Hypothalamus (tissue), 51 donors: Measurements from ENCODE around the gene MAJIN.
A peak's percentile ranks its signal among the peaks of the same experiment; 100 is the strongest.
"Not testable (repeated sequence)": the region's sequence is repeated elsewhere in the genome, so short reads cannot be mapped to it uniquely, and the experiment has no call there.

Source experiments
- DNase-seq, 51 donors: peaks; one replicate each; lab custom pipeline; 2025; lab: John Stamatoyannopoulos, UW

Gene MAJIN, protein sequence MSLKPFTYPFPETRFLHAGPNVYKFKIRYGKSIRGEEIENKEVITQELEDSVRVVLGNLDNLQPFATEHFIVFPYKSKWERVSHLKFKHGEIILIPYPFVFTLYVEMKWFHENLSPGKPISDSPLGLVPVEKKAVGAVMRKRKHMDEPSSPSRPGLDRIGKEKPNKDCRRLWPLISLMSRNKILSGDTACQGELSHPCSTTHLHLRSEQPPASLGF

DNA sequence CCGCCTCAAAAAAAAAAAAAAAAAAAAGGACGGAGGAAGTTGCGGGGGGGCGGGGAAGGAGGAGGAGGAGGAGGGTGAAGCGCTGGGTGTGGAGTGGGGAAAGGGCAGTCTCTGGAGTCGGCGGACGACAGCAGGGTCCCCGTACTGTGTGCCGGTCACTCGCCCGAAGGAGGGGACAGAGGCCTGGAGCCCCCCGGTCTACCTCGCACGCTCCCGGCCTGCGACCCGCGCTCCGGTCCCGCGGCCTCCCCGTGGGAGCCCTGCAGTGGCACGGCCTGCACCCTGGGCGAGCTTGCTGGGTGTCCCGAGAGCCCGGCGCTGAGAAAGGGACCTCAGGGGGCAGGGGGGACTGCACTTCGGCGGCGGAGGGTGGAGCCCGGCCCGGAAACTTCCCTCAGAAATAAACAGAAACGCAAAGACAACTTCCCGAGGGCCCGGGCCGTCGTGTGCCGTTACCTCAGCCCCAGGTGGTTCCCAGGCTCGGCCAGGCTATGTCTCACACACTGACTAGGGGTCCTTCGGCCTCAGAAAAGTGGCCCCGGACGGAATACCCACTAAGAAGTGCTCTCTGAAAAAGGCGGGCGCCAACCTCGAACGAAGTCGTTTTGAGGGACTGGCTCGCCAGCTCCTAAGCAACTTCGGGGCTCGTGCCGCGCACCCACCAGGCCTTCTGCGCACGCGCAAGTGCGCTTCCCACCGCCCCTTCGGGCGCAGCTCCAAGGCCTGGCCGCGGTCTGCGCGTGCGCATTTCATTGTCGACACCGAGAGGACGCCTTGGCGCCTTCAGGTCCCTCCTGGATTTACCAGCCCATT is at the start of gene MAJIN:
TSS of gene MAJIN (minus strand) at position 688 of the 813 bp plus-strand sequence. CDS start 12,703 bp downstream, outside the sequence.
- peak in 45 of 51 donors; percentile 10 to 76 (median 44) for DNase-seq

DNA sequence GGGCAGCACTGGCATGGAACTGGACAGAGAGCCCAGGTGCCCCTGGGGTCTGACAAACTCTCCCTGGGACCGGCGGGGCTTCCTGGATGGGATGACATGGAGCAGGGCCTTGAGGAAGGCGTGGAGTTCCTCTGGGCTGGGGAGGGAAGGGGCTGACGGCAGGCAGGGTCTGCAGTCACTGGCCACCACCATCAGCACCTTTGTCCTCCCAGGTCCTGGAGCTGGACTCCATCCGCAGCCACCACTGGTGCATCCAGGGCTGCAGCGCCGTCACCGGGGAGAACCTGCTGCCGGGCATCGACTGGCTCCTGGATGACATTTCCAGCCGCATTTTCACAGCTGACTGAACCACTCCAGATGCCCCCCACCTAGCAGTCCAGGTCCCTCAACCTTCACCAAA is 49.6 kb upstream of the MAJIN start:
- no peak for DNase-seq

DNA sequence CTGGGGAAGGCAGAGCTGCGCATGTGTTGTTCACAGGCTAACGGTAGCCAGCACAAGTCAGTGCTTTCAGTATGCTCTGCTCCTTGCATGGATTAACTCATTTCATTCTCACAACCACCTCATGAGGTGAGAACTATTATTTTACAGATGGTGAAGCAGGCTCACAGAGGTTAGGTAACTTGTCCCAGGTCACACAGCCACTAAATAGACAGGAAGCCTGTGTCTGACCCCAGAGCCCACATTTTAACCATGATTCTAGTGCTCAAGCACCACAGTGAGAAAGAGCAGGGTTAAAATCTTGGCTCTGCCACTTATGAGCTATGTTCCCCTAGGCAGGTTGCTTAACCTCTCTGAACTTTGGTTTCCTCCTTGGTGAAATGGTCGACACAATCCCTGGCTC is 49.1 kb upstream of the MAJIN start:
- DNase-seq = no peak

DNA sequence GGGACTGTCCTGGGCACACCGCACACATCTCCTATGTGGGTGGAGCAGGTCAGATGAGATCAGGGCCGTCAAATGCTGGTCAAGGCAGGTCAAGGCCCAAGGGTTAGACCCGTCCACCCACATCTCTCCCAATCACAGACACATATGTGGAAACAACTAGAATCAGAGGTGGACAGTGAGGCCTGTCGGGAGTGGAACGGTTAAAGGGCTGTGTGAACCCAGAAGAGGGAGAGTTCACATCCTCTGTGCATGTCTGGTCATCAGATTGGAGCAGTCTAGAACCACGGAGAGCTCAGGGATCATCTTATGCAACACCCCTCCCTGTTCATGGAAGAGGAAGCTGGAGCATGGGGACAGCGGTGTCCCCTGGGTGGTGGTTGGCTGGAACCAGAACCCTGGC is 47.9 kb upstream of the MAJIN start:
- no peak for DNase-seq

DNA sequence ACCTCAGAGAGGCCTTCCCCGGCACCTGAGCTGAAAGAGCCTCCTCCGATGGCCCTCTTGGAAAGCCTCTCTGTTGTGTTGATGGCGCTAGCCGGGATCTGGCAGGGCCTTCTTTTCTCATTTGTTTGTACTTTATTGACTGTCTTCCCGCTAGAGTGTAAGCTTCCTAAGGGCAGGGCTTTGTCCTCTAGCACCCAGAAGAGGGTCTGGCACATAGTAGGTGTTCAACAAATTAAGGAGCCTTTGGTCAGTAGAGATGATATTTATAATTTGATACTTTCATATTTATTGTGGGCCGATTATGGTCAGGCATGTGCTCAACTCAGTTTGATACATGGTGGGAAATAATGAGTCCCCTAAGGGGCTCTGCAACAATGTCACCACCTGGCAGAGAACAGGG is 46.0 kb upstream of the MAJIN start:
- DNase-seq = no peak

DNA sequence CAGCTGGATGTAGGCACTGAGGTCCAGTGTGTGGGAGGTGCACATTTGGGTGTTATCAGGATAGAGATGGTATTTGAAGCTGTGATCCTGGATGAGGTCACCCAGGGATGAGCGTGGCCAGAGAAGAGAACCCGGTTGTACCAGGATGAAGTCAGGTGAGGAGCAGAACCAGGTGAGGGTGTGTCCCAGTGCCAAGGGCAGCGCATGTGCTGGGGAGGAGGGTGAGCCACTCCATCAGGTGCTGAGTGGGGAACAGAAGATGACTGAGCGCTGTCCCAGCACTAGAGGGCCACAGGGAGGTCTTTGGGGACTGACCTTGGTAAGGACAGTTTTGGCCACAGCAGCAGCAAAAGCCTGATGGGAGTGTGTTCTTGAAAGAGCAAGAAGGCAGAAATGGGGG is 44.8 kb upstream of the MAJIN start:
- DNase-seq = no peak

DNA sequence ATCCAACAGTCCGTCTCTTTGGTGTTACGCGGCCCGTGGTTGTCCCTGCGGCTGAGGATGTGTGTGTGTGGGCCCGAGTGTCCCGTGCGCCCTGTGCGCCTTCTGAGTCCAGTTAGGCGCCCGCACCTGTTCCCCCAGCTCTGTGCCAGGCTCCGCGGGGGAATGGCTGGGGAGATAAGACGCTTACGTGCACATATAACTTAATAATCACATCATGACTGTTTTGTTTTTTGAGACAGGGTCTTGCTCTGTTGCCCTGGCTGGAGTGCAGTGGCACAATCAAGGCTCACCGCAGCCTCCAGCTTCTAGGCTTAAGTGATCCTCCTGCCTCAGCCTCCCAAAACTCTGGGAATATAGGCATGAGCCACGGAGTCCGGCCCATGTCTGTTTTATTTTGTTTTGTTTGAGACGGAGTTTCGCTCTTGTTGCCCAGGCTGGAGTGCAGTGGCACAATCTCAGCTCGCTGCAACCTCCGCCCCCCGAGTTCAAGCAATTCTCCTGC is 42.9 kb upstream of the MAJIN start:
- DNase-seq = peak in 4 of 51 donors; percentile 13 to 47 (median 28)

DNA sequence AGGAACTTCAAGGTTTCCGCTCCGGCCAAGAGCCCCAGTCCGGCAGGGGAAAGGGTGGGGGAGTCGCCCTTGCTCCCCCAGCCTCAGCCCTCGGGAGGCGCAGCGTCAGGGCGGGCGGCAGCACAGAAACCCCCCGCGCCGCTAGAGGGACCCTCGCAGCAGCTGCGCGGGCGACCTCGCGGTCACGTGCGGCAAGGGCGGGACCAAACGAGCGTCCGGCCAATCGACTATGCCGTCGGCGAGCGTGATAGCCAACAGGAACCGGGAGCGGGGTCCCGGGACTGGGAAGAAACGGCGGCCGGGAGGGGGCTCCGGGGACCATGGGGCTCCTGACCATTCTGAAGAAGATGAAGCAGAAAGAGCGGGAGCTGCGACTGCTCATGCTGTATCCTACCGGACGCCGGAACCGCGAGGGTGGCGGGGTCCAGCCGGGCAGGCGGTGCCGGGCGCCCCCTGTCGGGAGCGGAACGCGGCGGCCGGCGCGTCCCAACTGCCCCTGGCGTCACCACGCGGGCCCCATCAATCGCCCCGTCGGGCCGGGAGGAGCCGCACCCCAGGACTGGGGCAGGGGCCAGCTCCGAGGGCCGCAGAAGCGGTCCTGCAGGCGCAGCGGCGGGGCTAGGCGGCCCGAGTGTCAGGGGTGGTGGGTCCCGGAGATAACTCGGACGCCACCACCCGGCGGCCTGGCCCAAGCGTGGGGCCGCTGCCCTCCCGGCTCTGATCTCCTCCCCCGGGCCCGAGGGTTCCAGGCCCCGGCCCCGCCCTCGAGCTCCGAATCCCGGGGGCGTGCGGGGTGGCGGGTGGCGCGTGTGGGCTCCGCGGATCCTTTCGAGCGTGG is 42.2 kb upstream of the MAJIN start, which contains the start of gene ARL2:
TSS of gene ARL2 (plus strand) at position 273 of the 838 bp plus-strand sequence. CDS start at position 321, 48 bp downstream.
- DNase-seq = peak; percentile 64 to 97 (median 89)

DNA sequence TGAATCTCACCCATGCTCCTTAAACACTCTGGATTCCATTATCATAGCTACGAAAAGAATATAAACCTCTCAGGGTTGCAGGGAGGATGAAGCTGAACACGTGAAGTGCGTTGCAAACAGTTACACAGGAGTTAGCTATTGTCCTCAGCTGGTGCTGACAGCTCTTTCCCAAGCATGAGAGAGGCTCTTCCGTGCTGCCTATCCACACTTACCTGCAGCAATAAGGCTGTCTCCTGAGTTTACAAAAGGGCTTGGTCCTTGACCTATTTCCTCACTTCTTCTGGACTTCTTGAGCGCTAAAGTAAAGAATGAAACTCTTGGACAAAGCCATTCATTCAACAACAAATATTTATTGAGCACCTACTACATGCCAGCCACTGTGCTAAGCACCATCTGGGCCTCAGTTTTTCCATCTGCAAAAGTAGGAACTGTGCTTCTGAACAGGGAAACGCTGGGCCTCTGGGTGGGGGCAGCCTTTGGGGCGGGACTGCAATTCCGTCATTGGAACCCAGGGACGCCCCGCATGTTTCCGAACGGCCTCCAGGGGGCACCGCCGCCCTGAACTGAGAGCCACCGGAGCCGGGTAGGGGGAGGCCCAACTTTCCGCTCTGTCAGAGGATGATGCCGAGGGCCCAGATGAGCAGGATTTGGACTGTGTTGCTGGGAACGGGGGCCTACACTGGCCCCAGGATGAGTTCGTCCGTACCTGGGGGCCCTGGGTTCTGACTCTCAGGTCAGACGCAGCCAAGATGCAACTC is 41.4 kb upstream of the MAJIN start:
- peak in 48 of 51 donors; percentile 56 to 95 (median 80) for DNase-seq

DNA sequence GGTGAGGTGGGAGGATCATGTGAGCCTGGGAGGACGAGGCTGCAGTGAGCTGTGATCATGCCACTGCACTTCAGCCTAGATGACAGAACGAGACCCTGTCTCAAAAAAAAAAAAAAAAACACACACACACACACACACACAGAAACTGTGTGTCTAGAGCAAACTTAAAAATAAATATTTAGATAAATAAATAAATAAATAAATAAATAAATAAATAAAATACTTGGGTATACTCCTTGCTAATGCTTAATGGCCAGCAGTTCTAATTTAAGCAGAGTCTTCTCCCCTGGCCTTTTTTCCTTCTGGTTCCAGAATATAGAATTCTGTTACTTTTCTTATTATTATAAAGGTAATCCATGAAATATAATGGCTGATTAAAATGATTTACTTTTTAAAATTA is 37.0 kb upstream of the MAJIN start:
- DNase-seq = no peak

DNA sequence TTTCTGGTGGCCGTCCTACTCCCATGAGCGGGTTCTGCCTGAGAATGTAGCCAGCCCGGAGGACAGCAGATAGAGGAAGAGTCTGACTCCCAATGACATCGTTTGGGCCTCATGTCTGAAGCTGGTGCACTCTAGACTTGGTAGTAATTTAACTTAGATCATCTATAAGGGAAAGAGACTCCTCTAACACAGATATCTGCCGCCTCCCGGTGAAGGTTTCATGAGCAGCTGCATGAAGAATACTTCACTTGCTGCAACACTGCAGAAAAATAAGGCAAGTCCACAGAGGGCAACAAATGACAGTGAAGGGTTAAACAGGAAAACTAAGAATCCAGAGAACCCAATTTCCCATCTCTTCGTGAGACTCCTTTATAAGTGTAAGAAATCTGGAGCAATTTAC is 36.1 kb upstream of the MAJIN start:
- DNase-seq = peak in 1 of 51 donors; percentile 3

DNA sequence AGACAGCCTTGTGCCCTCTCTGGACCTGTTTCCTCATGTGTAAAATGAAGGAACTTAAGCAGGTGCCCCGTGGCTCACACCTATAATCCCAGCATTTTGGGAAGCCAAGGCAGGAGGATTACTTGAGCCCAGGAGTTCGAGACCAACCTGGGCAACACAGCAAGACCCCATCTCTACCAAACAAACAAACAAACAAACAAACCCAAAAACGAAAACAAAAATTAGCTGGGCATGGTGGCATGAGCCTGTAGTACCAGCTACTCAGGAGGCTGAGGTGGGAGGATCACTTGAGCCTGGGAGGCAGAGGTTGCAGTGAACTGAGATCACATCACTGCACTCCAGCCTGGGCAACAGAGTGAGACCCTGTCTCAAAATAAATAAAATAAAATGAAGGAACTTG is 32.1 kb upstream of the MAJIN start:
- not testable (repeated sequence) for DNase-seq

DNA sequence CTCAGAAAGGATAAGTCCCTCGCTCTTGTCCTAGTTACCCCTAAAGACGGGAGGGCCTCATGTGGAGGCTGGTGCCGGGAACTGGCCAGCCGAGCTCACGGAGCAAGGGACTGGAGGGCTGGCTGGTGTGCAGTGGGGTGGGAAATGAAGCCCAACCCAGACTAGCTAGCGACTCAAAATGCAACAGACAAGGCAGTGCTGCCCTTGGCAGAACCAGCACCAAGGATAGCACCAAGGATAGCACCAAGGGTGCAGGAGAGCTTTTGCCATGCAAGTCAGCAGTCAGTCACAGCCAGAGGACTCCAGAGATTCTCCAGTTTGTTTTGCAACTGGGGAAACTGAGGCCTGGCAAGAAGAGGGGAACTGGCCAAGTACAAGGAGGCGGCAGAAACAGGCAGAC is 31.4 kb upstream of the MAJIN start:
- no peak for DNase-seq

DNA sequence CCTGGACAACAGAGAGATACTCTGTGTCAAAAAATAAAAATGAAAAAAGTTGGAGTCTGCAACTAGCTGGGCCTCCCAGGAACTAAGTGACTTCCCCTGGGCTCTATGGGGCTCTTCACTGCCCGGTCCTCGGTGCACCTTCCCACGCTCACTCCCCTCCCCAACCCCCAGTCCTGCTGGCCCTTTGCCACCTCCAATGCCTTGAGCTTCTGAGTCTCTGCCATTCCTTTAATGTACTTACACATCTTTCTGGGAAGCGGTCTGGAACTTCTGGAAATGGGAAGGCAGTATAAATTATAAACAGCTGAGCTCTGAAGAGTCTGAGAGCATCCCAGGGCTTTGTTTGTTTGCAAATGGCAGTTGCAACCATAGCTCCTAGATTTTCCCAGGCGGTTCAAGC is 30.8 kb upstream of the MAJIN start:
- no peak for DNase-seq

DNA sequence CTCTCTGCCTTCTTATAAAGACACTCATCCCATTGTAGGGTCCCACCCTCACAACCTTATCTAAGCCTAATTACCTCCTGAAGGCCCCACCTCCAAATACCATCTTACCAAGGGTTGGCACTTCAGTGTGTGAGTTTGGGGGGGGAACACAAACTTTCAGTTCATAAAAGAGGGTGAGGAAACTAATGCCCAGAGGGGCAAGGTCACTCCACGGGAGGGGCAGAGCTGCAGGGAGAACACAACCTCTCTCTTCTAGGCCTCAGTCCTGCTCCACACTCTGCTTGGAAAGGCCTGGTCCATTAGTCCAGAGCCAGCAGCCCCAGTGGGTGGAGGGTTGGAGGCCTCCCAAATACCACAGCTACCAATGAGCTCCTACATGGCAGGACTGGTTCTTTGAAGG is 27.6 kb upstream of the MAJIN start:
- DNase-seq = no peak

DNA sequence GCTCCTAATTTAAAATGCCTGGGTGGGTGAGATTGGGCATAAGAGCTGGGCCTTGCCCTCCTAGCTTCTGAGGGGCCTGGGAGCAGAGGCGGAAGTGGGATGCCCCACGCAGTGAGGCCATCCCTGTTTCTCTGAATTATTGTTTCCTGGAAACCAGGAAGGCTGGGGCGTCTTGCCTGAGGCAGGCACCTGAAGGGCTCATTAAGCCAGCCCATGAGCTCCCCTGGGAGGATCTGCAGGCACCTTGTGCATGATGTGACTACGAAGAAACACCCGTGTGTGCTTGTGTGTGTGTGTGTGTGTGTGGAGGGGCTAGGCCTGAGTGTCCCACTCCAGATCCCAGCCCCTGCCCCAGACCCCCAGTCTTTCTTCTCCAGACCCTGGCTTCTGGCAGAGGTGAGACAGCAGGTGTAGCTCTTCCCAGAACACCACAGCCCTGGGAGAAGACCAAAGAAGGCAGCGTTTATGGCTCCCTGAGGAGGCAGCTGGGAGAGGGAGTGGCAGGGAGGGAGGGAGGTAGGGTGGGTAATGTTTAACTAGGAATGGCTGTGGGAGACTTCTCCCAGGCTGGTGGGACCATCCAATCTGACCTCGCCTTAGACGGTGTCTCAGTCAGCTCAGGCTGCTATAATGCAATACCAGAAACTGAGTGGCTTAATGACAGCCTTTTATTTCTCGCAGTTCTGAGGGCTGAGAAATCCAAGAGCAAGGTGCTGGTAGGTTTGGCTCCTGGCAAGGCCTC is 27.0 kb upstream of the MAJIN start:
- DNase-seq = no peak

DNA sequence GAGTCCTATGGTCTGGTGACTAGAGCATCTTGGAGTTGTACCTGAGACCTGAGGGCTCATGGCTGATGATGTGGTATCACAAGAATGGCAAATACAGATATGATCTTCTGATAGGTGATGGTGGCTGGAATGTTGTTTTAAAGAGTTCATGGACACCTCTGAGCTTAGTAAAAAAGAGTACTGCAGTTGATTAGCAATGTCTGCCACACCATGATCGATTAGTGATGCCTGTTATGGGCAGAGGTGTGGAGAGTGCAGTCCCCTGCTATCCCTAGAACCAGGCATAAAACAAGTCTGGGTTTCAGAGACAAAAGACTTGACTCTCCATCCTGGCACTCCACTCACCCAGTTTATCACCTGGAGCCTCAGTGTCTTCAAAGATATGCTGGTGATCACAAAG is 26.2 kb upstream of the MAJIN start:
- DNase-seq = no peak

DNA sequence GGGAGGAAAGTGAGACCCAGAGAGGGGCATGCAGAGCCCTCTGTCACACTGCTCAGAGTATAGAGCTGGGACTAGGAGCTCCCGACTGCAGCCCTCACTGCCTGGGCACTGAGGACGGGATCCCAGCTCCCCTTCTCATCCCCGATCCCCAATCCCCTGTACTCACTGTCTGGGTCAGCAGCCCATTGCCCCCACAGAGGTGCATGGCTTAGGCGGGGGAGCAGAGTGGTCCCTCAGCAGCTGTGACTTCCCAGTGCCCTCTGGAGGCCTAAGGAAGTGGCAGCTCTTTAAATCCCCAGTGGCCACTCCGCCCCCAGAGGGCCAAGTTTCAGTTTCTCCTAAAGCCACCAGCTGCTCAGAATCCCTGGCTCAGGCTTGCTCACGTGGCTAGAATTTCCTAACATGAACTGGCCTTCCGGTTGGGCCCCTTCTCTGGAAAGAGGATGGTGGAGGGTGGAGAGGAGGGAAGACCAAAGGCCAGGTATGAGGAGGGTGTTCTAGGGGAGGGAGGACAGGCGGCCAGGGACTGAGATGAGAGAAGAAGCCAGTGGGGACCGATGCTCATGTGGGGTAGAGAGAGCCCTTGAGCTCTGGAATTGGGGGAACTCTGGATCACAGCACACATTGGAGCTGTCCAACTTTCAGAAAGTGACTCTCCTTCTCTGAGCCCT is 24.9 kb upstream of the MAJIN start, which contains the start of gene BATF2:
TSS of gene BATF2 (minus strand) at position 262 of the 671 bp plus-strand sequence. CDS start at position 205, 57 bp downstream.
- DNase-seq = peak in 45 of 51 donors; percentile 3 to 71 (median 43)

DNA sequence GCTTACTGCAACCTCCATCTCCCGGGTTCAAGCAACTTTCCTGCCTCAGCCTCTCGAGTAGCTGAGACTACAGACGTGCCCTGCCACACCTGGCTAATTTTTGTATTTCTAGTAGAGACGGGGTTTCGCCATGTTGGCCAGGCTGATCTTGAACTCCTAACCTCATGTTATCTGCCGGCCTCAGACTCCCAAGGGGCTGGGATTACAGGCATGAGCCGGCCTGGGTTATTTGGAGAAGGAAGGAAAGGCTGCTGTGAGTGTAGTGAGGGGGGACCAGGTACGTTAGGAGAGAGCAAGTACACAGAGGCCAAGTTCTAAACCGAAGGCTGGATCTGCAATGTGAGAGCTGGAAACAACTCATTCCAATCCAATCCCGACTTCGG is 24.4 kb upstream of the MAJIN start:
- DNase-seq = no peak
